WI38 (cell line): ENCODE data around the gene ZNF20.
"Not testable (repeated sequence)": the region's sequence is repeated elsewhere in the genome, so short reads cannot be mapped to it uniquely, and the experiment has no call there.

Experiments used
- H3K4me3 ChIP-seq: 2 replicates; pipeline ENCODE4 v1.5.1; 2011; ENCODE audit warnings: low read depth, mild to moderate bottlenecking, control low read depth, low read length
- TF ChIP-seq, protein P1 (sequence below): IDR thresholded peaks from 2 replicates; pipeline ENCODE4 v1.5.1; 2012; ENCODE audit warnings: low read depth, mild to moderate bottlenecking, control low read depth, low read length

The ZNF20 gene

DNA sequence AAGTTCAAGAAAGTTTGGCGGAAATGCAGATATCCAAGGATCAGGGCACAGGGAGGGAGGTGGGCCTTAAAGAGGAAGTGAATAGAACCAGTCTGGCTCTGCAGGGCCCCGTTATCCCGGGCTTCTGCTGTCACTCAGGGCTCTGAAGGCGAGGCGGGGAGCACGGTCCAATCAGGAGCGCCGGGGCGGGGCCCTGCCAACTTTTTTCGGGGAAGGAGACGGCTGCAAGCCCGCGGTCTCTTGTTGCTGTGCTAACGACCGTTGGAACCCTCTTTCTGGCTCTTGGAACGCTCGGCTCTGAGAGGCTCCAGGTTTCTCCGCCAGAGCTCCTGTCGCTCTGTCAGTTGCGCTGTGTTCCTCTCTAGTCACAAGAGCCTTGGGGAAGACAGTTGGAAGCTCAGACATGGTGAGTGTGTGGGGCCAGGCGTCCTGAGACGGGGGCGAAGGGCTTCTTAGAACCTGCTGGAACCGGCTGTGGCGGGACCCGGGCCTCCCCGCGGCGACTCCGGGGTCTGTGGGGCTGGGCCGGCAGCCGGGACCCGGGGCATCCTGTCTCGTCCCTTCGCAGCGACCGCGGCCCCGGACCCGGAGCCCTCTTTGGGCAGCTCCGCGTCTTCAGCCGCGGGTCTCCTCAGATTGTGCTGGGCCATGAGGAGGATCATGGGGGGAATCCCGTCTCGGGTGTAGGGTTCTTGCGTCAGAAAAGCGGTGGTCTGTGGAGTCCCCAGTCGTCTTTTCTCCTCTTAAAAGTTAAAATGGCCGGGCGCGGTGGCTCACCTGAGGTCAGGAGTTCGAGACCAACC is 47.9 kb downstream of the ZNF20 start:
- TF ChIP-seq, protein P1, sequence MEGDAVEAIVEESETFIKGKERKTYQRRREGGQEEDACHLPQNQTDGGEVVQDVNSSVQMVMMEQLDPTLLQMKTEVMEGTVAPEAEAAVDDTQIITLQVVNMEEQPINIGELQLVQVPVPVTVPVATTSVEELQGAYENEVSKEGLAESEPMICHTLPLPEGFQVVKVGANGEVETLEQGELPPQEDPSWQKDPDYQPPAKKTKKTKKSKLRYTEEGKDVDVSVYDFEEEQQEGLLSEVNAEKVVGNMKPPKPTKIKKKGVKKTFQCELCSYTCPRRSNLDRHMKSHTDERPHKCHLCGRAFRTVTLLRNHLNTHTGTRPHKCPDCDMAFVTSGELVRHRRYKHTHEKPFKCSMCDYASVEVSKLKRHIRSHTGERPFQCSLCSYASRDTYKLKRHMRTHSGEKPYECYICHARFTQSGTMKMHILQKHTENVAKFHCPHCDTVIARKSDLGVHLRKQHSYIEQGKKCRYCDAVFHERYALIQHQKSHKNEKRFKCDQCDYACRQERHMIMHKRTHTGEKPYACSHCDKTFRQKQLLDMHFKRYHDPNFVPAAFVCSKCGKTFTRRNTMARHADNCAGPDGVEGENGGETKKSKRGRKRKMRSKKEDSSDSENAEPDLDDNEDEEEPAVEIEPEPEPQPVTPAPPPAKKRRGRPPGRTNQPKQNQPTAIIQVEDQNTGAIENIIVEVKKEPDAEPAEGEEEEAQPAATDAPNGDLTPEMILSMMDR: no peak
- H3K4me3 ChIP-seq: peak overlapping the region; percentile 63

DNA sequence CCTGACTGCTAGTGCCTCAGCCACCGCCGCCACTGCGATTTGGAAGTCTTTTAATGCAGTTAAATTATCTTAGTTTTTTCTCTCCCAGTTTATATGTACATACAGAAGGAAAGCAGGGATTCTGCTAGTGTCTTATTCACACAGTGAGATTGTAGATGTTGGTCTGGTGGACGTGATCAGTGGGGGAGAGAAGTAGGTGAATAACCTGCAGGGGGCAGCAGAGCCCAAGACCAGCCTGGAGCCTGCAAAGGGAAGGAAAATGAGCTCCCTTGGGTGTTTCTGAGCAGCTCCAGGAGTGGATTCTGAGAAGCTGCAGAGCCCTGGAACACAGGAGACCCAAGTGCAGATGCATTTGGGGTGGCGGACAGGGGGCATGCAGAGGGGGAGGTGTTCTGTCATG is 49.3 kb downstream of the ZNF20 start:
- TF ChIP-seq, protein P1: peak; percentile 55
- no peak overlapping the region for H3K4me3 ChIP-seq

DNA sequence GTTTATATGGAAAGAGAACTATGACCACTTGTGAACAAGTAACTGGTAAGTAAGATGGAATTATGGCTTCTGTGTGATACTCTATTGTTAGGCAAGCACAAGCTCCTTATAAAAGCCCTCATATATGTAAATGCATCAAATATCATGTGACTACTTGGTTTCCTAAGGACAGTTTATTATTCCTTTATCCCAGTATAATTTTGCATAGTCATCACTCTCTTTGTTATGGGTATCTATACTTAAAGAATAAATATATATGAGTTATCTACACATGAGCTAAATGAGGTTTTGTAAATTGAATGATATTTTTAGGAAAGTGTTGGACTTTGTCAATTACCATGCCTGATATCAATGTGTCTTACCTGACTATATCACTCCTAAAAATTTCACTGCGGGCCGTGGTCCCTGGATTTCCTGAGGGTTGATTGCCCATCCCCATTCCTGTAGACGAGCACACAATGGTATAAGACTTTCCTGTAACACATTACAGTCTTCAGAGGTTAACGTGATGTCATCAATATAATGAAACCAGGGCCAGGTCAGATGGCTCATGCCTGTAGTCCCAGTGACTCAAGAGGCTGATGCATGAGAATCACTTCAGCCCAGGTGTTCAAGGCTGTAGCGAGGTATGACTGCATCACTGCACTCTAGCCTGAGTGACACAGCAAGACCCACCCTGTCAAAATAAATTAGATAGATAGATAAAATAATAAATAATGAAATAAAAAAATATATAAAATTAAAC is 54.9 kb downstream of the ZNF20 start:
- TF ChIP-seq, protein P1: no peak

DNA sequence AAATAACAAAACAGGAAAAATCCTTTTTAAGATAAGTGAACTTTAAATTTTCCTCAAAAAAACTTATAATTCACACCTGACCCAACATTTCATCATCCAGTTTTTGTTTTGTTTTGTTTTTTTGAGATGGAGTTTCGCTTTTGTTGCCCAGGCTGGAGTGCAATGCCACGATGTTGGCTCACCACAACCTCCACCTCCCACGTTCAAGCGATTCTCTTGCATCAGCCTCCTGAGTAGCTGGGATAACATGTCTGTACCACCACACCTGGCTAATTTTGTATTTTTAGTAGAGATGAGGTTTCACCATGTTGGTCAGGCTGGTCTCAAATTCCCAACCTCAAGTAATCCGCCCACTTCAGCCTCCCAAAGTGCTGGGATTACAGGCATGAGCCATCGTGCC is 56.8 kb downstream of the ZNF20 start:
- H3K4me3 ChIP-seq: not testable (repeated sequence)

More for the DNA sequence above, 54.9 kb downstream of the ZNF20 start:
- no peak overlapping the region for H3K4me3 ChIP-seq
